HepG2 (cell line): ENCODE data around the gene LRRC4C. TPM values are rescaled to one million over a fixed set of nuclear protein-coding genes. Genes with fewer than 3 reads are reported as not detected.

Source experiments
- ATAC-seq: fragments of 200-7000 bp; cut with Tn5 transposase; 3 replicates; pipeline ENCODE4 v1.9.1; 2020; ENCODE audit warnings: mild to moderate bottlenecking, moderate library complexity
- BruUV-seq: library from RNA; stranded (reverse); fragments of 400-500 nt; replicated peaks from 2 replicates; lab custom pipeline; 2021; lab: Mats Ljungman, UMichigan
- CTCF ChIA-PET: fragments of 300-600 bp; formaldehyde crosslinking; extraction: SDS; loops from one replicate; lab custom pipeline; 2021; ENCODE audit warnings: low total read pairs, inconsistent platforms, low intra/inter-chr PET ratio; lab: Yijun Ruan, JAX
- POLR2A ChIA-PET: fragments of 350-600 bp; sonication (Branson Sonifier 250); formaldehyde crosslinking; loops from one replicate; lab custom pipeline; 2020; ENCODE audit warnings: antibody characterized with exemption, inconsistent platforms; lab: Yijun Ruan, JAX
- DNase-seq: peaks from one replicate; pipeline ENCODE4 v3.0.0-alpha.2; 2015; ENCODE audit warnings: low spot score
- FAIRE-seq: peaks from 3 replicates; lab custom pipeline; 2011; peaks lifted over from hg19 to GRCh38; lab: Jason Lieb, UNC
- H2AFZ ChIP-seq: one replicate; pipeline ENCODE4 v1.6.1; 2011; ENCODE audit warnings: low read length, inconsistent platforms
- H3K27ac ChIP-seq: fragments of 300-600 bp; 3 replicates; pipeline ENCODE4 v1.8.0; 2011; ENCODE audit warnings: mixed run types, mild to moderate bottlenecking, mixed read lengths, low read length, inconsistent platforms; ENCODE audit not compliant: insufficient read depth; ENCODE audit errors: extremely low read length
- H3K27me3 ChIP-seq, 2 experiments: fragments of 200-600 bp in 1 of 2; 2 replicates in 1 of 2; 3 replicates in 1 of 2; pipeline versions ENCODE4 v1.6.0 to v1.8.0; 2011; ENCODE audit warnings: low read length in 2 of 2, mild to moderate bottlenecking in 2 of 2, moderate library complexity in 2 of 2, inconsistent platforms in 1 of 2; ENCODE audit not compliant: insufficient read depth in 2 of 2, control insufficient read depth in 1 of 2
- H3K36me3 ChIP-seq, 2 experiments: fragments of 200-600 bp in 1 of 2; replicated peaks in 1 of 2; 2 replicates in 1 of 2; 3 replicates in 1 of 2; pipeline versions ENCODE4 v1.5.1 to v1.8.0; 2011; ENCODE audit warnings: low read length in 2 of 2, inconsistent platforms in 1 of 2; ENCODE audit not compliant: insufficient read depth in 2 of 2, control insufficient read depth in 1 of 2
- H3K4me1 ChIP-seq: 2 replicates; pipeline ENCODE4 v1.5.1; 2012; ENCODE audit warnings: low read length, inconsistent platforms; ENCODE audit not compliant: insufficient read depth
- H3K4me2 ChIP-seq: 2 replicates; pipeline ENCODE4 v1.6.0; 2011; ENCODE audit warnings: low read depth, low read length, inconsistent platforms
- H3K4me3 ChIP-seq, 3 experiments: fragments of 200-600 bp in 1 of 3; sonication (generic), shearing (Covaris generic) in 1 of 3; replicated peaks in 1 of 3; 2 replicates each; pipeline ENCODE4 v1.5.1; 2011 to 2016; ENCODE audit warnings: low read length in 3 of 3, inconsistent platforms in 2 of 3, low read depth in 2 of 3, mild to moderate bottlenecking in 2 of 3, control low read depth in 1 of 3, mixed read lengths in 1 of 3; ENCODE audit not compliant: insufficient read depth in 1 of 3
- H3K79me2 ChIP-seq: one replicate; pipeline ENCODE4 v1.6.1; 2011; ENCODE audit warnings: low read length, inconsistent platforms; ENCODE audit not compliant: insufficient read depth
- H3K9ac ChIP-seq: 2 replicates; pipeline ENCODE4 v1.6.0; 2011; ENCODE audit warnings: mild to moderate bottlenecking, low read depth, low read length, inconsistent platforms; ENCODE audit not compliant: insufficient read depth
- H3K9me3 ChIP-seq: 2 replicates; pipeline ENCODE4 v1.5.1; 2012; ENCODE audit warnings: mild to moderate bottlenecking, low read length
- H4K20me1 ChIP-seq: 2 replicates; pipeline ENCODE4 v1.6.0; 2011; ENCODE audit warnings: inconsistent platforms, mild to moderate bottlenecking, low read length, moderate library complexity; ENCODE audit not compliant: insufficient read depth
- HIVEP1 ChIP-seq: sonication (generic); formaldehyde crosslinking; IDR thresholded peaks from 2 replicates; pipeline ENCODE4 v1.4.0; 2020; ENCODE audit warnings: mild to moderate bottlenecking, missing genetic modification reagents
- JUN ChIP-seq: sonication (generic); formaldehyde crosslinking; IDR thresholded peaks from 2 replicates; pipeline ENCODE4 v1.4.0; 2020; ENCODE audit warnings: mild to moderate bottlenecking, missing genetic modification reagents
- KDM5B ChIP-seq: sonication (generic); formaldehyde crosslinking; IDR thresholded peaks from 2 replicates; pipeline ENCODE4 v1.4.0; 2020; ENCODE audit warnings: missing genetic modification reagents, mild to moderate bottlenecking, borderline replicate concordance
- NFIB ChIP-seq: sonication (generic); formaldehyde crosslinking; IDR thresholded peaks from 2 replicates; pipeline ENCODE4 v1.9.0; 2021; ENCODE audit warnings: missing genetic modification reagents, mild to moderate bottlenecking, borderline replicate concordance
- RBAK ChIP-seq: sonication (generic); formaldehyde crosslinking; IDR thresholded peaks from 2 replicates; pipeline ENCODE4 v1.5.1; 2020; ENCODE audit warnings: mild to moderate bottlenecking, missing genetic modification reagents
- ZNF460 ChIP-seq: sonication (generic); formaldehyde crosslinking; IDR thresholded peaks from 2 replicates; pipeline ENCODE4 v1.5.1; 2020; ENCODE audit warnings: missing genetic modification reagents, mild to moderate bottlenecking, borderline replicate concordance
- ZNF709 ChIP-seq: sonication (generic); formaldehyde crosslinking; IDR thresholded peaks from 2 replicates; pipeline ENCODE4 v1.5.0; 2020; ENCODE audit warnings: mild to moderate bottlenecking, missing genetic modification reagents
- WGBS: methylation state at CpG from one replicate; pipeline ENCODE4 v1.1.6; 2017; ENCODE audit warnings: low lambda C conversion rate; 5-methylcytosine and 5-hydroxymethylcytosine counted together
- in situ Hi-C: cut with HindIII; loops from 2 replicates; pipeline ENCODE4 v1.10.0; 2017; ENCODE audit warnings: low pct_unique_long_range_greater_than_20kb; ENCODE audit not compliant: extremely low pct_ligation_motif_present
- intact Hi-C: fragments of 100-400 bp; cut with micrococcal nuclease; formaldehyde crosslinking; loops from one replicate; pipeline ENCODE4 v1.10.0; 2022; ENCODE audit not compliant: unreplicated experiment
- polyA plus RNA-seq, 8 experiments: library from polyadenylated mRNA; depleted of rRNA in 3 of 8; stranded (reverse) in 7 of 8; unstranded in 1 of 8; fragments of >200 nt; fragmentation: Illumina TruSeq in 4 of 8; extraction: Trizol in 4 of 8; gene quantifications; 2 replicates each; pipeline versions ENCODE4 v1.2.1 to v1.2.3, GENCODE V29; 2011 to 2016; ENCODE audit warnings: low read depth in 4 of 8, missing spikeins in 1 of 8, mixed read lengths in 1 of 8; ENCODE audit not compliant: insufficient read depth in 1 of 8
- total RNA-seq, 5 experiments: library from RNA; depleted of rRNA; stranded (reverse); fragments of >200 nt; fragmentation: Illumina TruSeq; extraction: Trizol; gene quantifications; 2 replicates each; pipeline ENCODE4 v1.2.3, GENCODE V29; 2016; ENCODE audit warnings: low read depth in 1 of 5
- TF ChIP-seq, protein P1 (sequence below): sonication (generic); formaldehyde crosslinking; IDR thresholded peaks from 2 replicates; pipeline ENCODE4 v1.9.0; 2021; ENCODE audit warnings: missing genetic modification reagents, mild to moderate bottlenecking, borderline replicate concordance
- TF ChIP-seq, protein P2 (sequence below): sonication (generic); formaldehyde crosslinking; IDR thresholded peaks from 2 replicates; pipeline ENCODE4 v1.5.1; 2020; ENCODE audit warnings: mild to moderate bottlenecking, missing genetic modification reagents, borderline replicate concordance
- TF ChIP-seq, protein P3 (sequence below): sonication (generic); formaldehyde crosslinking; IDR thresholded peaks from 2 replicates; pipeline ENCODE4 v1.5.0; 2020; ENCODE audit warnings: mild to moderate bottlenecking, missing genetic modification reagents
- TF ChIP-seq, protein P4 (sequence below): sonication (generic); formaldehyde crosslinking; IDR thresholded peaks from 2 replicates; pipeline ENCODE4 v1.8.0; 2022; ENCODE audit warnings: mild to moderate bottlenecking, missing genetic modification reagents; ENCODE audit not compliant: insufficient replicate concordance
- TF ChIP-seq, protein P5 (sequence below): sonication (generic); formaldehyde crosslinking; IDR thresholded peaks from 2 replicates; pipeline ENCODE4 v1.5.1; 2020; ENCODE audit warnings: mild to moderate bottlenecking, missing genetic modification reagents, borderline replicate concordance

Gene LRRC4C
- total and polyA plus RNA-seq, 2 of the 13 experiments (the other 11 are each of a cell fraction or from before 2014, with no cell fraction given) = not detected

DNA sequence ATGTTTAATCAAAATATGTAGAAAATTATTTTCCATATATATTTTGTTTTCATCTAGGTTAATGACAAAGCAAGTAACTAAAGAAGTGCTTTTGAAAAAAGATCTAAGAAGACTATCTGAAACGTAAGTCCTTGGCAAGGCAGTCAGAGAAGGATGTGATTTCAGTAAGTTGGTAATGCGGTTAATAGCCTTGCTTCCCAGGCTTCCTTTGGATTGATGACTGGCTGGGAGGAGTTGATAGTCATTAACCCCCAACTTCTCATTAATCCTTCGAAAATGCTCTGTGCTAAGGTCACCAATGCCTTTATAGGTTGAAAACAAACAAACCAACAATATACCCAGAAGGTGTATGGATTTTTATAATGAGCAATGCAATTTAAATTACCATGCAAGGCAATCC lies 1326.5 kb downstream of the LRRC4C start:
- in situ Hi-C loops (no loop called here), intact Hi-C loops (no loop called here)
- H3K27me3 ChIP-seq = no peaks in the 10 kb centered on the region
- ChIA-PET CTCF (no interaction called here), POLR2A (no interaction called here)
- H3K27ac ChIP-seq = no peak overlapping the region
- ATAC-seq = no peak
- H3K9me3 ChIP-seq = no peaks in the 10 kb centered on the region
- H2AFZ ChIP-seq = no peak overlapping the region
- H3K4me1 ChIP-seq = no peaks in the 10 kb centered on the region
- no peak overlapping the region for H3K9ac ChIP-seq
- H3K4me2 ChIP-seq = no peak overlapping the region
- WGBS = 15% methylated on average over 3 of the region's 3 CpGs
- H3K79me2 ChIP-seq = no peaks in the 10 kb centered on the region
- no peak overlapping the region for H3K4me3 ChIP-seq
- H3K36me3 ChIP-seq = no peaks in the 10 kb centered on the region
- DNase-seq = no peak
- FAIRE-seq = no peak
- no TSS peak for BruUV-seq
- no peaks in the 10 kb centered on the region for H4K20me1 ChIP-seq
- TF ChIP-seq RBAK (CRISPR knock-in tag) (no peak), KDM5B (CRISPR knock-in tag) (no peak), JUN (no peak), ZNF709 (CRISPR knock-in tag) (no peak), ZNF460 (no peak), NFIB (CRISPR knock-in tag) (no peak), HIVEP1 (no peak)
- TF ChIP-seq, protein P1, sequence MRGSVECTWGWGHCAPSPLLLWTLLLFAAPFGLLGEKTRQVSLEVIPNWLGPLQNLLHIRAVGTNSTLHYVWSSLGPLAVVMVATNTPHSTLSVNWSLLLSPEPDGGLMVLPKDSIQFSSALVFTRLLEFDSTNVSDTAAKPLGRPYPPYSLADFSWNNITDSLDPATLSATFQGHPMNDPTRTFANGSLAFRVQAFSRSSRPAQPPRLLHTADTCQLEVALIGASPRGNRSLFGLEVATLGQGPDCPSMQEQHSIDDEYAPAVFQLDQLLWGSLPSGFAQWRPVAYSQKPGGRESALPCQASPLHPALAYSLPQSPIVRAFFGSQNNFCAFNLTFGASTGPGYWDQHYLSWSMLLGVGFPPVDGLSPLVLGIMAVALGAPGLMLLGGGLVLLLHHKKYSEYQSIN (CRISPR knock-in tag) = no peak
- TF ChIP-seq, protein P2, sequence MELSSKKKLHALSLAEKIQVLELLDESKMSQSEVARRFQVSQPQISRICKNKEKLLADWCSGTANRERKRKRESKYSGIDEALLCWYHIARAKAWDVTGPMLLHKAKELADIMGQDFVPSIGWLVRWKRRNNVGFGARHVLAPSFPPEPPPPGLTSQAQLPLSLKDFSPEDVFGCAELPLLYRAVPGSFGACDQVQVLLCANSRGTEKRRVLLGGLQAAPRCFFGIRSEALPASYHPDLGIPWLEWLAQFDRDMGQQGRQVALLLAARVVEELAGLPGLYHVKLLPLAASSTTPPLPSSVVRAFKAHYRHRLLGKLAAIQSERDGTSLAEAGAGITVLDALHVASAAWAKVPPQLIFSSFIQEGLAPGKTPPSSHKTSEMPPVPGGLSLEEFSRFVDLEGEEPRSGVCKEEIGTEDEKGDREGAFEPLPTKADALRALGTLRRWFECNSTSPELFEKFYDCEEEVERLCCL (CRISPR knock-in tag) = no peak
- TF ChIP-seq, protein P3, sequence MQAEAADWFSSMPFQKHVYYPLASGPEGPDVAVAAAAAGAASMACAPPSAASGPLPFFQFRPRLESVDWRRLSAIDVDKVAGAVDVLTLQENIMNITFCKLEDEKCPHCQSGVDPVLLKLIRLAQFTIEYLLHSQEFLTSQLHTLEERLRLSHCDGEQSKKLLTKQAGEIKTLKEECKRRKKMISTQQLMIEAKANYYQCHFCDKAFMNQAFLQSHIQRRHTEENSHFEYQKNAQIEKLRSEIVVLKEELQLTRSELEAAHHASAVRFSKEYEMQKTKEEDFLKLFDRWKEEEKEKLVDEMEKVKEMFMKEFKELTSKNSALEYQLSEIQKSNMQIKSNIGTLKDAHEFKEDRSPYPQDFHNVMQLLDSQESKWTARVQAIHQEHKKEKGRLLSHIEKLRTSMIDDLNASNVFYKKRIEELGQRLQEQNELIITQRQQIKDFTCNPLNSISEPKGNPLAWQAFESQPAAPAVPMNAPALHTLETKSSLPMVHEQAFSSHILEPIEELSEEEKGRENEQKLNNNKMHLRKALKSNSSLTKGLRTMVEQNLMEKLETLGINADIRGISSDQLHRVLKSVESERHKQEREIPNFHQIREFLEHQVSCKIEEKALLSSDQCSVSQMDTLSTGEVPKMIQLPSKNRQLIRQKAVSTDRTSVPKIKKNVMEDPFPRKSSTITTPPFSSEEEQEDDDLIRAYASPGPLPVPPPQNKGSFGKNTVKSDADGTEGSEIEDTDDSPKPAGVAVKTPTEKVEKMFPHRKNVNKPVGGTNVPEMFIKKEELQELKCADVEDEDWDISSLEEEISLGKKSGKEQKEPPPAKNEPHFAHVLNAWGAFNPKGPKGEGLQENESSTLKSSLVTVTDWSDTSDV (CRISPR knock-in tag) = no peak
- TF ChIP-seq, protein P4, sequence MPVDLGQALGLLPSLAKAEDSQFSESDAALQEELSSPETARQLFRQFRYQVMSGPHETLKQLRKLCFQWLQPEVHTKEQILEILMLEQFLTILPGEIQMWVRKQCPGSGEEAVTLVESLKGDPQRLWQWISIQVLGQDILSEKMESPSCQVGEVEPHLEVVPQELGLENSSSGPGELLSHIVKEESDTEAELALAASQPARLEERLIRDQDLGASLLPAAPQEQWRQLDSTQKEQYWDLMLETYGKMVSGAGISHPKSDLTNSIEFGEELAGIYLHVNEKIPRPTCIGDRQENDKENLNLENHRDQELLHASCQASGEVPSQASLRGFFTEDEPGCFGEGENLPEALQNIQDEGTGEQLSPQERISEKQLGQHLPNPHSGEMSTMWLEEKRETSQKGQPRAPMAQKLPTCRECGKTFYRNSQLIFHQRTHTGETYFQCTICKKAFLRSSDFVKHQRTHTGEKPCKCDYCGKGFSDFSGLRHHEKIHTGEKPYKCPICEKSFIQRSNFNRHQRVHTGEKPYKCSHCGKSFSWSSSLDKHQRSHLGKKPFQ (CRISPR knock-in tag) = no peak
- TF ChIP-seq, protein P5, sequence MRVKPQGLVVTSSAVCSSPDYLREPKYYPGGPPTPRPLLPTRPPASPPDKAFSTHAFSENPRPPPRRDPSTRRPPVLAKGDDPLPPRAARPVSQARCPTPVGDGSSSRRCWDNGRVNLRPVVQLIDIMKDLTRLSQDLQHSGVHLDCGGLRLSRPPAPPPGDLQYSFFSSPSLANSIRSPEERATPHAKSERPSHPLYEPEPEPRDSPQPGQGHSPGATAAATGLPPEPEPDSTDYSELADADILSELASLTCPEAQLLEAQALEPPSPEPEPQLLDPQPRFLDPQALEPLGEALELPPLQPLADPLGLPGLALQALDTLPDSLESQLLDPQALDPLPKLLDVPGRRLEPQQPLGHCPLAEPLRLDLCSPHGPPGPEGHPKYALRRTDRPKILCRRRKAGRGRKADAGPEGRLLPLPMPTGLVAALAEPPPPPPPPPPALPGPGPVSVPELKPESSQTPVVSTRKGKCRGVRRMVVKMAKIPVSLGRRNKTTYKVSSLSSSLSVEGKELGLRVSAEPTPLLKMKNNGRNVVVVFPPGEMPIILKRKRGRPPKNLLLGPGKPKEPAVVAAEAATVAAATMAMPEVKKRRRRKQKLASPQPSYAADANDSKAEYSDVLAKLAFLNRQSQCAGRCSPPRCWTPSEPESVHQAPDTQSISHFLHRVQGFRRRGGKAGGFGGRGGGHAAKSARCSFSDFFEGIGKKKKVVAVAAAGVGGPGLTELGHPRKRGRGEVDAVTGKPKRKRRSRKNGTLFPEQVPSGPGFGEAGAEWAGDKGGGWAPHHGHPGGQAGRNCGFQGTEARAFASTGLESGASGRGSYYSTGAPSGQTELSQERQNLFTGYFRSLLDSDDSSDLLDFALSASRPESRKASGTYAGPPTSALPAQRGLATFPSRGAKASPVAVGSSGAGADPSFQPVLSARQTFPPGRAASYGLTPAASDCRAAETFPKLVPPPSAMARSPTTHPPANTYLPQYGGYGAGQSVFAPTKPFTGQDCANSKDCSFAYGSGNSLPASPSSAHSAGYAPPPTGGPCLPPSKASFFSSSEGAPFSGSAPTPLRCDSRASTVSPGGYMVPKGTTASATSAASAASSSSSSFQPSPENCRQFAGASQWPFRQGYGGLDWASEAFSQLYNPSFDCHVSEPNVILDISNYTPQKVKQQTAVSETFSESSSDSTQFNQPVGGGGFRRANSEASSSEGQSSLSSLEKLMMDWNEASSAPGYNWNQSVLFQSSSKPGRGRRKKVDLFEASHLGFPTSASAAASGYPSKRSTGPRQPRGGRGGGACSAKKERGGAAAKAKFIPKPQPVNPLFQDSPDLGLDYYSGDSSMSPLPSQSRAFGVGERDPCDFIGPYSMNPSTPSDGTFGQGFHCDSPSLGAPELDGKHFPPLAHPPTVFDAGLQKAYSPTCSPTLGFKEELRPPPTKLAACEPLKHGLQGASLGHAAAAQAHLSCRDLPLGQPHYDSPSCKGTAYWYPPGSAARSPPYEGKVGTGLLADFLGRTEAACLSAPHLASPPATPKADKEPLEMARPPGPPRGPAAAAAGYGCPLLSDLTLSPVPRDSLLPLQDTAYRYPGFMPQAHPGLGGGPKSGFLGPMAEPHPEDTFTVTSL (CRISPR knock-in tag) = no peak
